ENCODE data around the gene SIN3B.

SIN3B gene

DNA sequence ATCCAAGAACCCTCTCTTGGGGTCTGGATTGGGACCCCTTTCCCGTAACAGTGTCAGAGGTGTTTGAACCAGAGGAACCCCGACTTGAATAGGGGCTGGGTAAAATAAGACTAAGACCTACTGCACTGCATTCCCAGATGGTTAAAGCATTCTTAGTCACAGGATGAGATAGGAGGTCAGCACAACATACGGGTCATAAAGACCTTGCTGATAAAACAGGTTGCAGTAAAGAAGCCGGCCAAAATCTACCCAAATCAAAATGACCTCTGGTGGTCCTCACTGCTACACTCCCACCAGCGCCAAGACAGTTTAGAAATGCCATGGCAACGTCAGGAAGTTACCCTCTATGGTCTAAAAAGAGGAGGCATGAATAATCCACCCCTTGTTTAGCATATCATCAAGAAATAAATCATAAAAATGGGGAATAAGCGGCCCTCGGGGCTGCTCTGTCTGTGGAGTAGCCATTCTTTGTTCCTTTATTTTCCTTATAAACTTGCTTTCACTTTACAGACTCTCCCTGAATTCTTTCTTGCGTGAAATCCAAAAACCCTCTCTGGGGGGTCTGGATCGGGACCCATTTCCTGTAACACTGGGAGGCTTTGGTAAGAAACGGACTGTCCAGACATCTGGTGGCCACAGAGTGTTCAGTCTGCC, 4.4 kb upstream of the SIN3B start:
- DNase-seq, result no peak

DNA sequence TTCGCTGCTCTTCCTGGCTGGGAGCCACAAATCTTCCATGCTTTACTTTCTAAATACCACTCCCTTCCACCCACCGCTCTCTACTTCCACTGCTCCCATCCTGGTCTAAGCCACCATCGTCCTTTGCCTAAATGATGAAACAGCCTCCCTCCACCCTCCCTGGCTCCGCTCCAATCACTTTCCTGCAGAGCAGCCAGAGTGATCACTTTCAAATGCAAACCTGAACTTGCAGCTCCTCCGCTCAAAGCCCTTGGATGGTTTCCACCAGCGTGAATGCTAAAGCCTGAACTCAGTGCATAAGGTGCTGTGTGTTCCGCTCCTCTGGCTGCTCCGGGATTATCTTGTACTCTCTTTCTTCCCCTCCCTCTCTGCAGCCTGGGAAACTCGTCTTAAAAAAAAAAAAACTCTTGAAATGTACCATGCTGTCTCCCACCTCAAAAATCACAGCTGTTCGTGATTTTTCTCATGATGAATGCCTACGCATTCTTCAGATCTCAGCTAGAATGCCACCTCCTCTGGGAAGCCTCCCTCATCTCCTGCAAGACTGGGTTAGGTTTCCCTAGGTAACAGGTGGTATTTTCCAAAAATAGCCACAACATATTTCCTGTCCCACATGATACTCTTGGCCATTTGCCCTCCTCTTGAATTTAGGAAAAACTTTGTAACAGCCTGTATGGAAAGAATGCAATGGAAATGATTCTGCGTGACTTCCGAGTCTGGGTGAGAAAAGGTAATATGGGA, 3.7 kb upstream of the SIN3B start:
- no peak for DNase-seq

DNA sequence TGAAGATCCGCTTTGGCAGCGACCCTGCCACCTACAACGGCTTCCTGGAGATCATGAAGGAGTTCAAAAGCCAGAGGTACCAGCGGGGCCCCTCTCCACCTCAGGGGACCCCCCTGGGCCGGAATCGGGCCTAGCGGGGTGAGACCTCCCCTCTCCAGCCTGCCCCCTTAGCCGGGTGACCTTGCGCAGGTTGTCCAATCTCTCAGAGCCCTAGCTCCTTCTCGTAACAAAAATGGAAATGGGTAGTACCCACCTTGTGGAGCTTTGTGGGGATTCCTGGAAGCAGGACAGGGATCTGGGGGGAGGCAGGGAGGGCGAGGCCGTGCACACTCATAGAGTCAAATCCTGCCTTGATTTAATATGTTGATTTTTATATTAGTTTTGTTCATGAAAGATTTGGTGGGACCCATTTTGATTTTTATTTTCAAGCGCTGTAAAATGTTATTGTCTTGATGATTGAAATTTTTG, 658 bp downstream of the SIN3B start:
- DNase-seq, result no peak

DNA sequence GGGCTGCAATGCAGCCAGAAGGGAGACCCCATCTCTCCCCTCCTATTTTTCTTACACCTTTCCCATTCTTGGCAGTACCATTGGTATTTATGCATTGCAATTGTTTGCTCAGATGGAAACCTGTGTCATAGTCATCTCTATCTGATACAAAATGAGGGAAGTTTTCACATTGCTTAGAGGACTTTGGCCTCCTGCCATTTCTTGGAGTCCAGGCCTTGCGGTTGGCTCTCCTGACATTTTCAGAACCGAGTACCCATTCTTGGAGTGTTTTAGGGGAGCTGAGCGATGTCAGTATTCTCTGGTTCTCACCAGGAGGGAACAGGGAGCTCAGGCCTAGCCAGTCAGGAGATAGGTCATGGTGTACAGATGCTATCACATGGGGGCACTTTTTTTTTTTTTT, 1.5 kb downstream of the SIN3B start:
- DNase-seq, result no peak

DNA sequence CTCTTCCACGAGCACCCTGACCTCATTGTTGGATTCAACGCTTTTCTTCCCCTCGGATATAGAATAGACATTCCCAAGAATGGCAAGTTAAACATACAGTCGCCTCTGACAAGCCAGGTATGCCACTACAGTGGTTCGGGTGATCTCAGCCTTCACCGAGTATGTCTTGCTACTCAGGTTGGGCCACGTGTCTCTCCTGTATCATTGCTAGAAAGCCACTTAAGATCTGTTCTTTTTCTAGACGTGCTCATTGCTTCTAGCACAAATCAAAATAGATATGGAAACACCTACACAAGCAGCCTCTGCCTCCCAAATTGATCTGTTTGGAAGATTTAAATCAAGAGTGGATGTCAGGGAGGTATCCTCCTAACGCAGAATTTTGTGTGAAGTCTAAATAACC, 2.3 kb downstream of the SIN3B start:
- no peak for DNase-seq

DNA sequence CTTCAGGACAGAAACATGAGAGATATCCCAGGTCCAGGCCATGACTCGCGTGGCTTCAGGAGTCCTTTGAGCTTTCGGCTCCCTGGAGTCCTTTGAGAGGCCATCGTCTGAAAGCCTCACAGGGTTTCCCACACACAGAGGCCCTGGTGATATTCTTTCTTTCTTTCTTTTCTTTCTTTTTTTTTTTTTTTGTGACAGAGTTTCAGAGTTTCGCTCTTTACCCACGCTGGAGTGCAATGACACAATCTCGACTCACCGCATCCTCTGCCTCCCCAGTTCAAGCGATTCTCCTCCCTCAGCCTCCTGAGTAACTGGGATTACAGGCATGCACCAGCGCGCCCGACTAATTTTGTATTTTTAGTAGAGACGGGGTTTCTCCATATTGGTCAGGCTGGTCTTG, 5.5 kb downstream of the SIN3B start:
- no peak for DNase-seq

DNA sequence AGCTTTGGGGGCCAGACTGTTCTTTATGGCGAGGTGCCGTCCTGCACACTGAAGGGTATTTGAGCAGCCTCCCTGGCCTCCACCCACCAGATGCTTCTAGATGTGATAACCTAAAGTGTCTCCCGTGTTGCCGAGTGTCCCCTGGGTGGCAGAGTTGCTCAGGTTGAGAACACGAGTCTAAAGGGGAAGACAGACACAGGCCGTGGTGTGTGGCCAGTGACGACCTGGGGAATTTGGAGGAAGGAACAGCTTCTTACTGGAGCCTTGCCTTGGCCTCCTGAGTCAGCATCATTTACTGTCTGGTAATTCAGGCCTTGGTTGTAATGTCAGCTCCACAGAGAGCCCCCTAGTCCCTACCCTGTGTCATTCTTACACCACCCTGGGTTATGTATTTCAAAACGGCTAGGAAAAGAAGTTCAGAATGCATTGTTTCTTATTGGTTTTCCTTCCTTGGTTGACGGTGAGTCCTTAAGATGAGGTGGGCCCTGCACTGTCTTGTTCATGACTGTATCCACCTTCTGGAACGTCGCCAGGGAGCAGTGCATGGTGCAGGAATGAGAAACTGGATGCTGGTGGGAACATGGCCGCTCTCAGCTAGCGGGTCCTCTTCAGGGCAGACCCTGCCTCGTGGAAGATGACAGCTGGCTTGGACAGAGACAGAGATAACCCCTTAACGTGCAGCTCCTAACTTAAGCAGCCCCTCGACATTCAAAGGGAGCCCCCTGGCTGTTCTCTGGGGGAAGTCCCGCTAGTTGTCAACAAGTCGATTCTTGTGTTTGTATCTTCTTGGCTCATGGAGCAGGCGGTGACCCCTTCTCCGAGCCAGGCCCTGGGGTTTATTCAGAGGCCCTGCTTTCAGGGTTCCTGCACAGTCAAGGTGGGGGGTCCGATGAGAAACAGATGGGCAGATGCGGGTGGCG, 7.2 kb downstream of the SIN3B start:
- DNase-seq, result no peak

DNA sequence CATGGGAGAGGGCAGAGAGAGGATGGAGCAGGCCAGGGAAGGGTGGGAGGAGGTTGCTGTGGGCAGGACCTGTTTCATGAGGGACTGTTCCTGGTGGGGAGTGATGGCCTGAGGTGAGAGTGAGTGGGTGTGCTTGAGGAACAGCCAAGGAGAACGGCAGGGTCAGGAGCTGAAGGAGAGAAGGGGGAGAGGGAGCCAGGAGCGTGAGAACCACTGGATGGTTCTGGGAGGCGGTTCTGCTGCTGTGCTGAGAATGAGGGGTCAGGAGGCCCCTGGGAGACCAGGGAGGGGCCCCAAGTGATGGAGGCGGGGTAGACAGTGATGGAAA, 7.8 kb downstream of the SIN3B start:
- no peak for DNase-seq

DNA sequence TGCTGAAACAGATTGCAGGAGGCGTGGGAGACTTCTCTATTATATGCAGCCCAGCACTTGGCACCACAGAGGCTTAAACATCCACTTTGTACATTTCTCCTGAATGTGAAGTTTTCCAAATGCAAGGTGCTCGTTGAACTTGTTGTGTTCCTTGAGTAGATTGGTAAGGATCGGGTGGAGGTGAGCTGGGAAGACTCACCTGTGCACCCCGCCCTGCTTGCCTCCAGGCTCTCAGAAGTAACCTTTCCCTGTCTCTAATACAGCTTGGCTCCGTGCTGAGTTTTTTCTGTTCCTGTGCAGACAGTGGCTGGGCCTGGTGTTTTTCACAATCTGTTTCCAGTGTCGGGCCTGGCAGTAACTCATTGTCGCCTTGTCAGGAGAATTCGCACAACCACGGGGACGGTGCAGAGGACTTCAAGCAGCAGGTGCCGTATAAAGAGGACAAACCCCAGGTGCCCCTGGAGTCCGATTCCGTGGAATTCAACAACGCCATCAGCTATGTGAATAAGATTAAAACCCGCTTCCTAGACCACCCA, 12.3 kb downstream of the SIN3B start:
- DNase-seq, result no peak

DNA sequence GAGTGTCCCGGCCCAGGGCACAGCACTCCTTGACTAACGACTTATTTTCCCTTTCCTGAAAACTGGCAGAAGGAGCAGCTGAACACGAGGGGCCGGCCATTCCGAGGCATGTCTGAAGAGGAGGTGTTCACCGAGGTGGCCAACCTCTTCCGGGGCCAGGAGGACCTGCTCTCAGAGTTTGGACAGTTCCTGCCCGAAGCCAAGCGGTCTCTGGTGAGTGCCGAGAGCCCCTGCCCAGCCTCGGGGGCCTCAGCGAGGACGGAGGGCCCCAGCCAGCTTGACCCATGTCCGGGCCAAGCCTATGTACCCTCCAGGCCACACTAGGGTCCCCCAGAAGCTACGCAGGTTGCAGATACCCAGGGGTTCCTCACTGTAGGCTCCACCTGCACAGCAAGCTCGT, 17.7 kb downstream of the SIN3B start:
- DNase-seq, result no peak

DNA sequence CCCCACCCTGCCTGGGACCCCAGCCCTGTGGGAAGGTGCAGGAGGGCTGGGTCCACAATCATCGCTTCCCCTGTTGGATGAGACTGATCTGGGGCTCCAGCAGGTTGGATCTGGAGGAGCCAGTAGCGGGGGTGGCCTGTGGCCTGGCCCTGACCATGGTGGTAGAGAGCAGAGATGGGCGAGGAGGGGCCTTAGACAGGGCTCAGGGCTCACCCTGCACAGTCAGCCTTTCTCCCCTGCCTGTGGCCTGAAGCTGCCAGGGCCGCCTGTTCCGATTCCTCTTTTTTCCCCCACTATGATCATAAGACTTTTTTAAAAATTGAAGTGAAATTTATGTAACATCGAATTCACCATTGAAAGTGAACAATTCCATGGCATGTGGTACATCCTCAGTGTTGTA, 18.2 kb downstream of the SIN3B start:
- no peak for DNase-seq

DNA sequence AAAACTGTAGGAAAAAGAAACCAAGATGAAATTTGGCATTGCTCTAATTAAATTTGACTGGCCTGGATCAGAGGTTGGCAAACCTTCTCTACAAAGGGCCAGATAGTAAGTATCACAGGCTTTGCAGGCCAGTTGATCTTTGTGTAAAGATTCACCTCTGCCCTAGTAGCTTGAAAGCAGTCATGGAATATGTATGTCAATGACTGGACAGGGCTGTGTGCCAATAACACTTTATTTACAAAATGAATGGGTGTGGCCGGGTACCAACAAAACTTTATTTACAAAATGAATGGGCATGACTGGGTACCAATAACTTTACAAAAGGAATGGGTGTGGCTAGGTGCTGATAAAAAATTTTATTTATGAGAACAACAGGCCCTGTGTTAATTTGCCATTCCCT, 20.0 kb downstream of the SIN3B start:
- DNase-seq, result no peak

DNA sequence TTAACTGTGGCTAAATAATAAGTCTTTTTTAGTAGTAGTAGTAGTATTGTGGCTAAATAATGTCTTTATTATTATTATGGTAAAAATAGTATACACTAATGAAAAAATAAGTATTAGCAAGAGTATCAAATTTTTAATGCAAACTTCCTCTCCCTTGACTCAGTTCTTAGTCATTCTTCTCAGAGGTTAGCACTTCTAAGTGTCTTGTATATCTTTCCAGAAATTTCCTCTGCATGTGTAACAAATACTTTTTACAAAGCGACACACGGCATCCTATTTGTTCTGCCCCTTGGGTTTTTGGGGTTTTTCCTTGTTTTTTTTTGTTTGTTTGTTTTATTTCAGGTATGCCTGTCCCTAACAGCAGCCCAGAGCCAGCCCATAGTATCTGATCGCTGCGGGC, 20.9 kb downstream of the SIN3B start:
- DNase-seq, result no peak

DNA sequence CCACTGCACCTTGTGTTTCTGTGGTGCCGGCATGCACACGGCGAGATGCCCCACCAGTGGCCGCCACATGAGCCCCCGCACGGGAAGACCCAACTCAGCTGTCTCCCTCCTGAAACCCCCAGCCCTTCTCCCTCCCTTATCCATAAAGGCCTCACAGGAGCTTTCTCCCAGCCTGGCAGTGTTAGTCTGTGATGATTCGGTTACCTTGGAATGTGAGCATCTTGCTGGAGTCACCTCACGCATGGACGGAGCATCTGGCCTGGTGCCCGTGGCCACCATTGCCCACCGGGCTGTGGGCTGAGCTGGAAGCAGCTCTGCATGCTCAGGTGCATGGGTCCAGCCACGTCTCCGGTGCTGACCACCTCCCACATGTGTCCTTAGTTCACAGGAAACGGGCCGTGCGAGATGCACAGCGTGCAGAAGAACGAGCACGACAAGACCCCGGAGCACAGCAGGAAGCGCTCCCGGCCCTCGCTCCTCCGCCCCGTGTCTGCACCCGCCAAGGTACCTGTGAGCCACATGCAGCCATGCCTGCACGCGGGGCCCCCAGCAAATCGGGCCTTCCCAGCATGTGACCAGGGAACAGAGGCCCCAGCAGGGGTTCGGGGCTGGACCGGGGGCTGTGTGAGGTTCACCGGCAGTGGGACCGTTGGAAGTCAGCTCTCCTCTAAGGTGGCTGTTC, 22.0 kb downstream of the SIN3B start:
- DNase-seq, result no peak

DNA sequence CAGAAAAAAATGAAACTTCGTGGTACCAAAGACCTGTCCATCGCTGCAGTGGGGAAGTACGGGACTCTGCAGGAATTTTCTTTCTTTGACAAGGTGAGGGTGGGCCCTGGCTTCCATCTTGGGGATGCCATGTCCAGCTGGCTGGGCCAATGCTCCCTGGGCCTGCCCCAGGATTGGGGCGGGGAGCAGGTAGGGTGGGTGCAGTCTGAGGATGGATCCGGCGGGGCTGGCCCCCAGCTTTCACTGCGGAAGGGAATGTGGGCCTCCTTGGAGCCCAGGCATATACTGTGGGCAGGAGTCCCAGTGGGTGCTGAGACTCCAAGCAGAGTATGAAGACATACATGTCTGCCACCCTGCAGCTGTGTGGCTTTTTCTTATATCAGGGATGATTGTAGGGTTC, 23.9 kb downstream of the SIN3B start:
- DNase-seq, result no peak

DNA sequence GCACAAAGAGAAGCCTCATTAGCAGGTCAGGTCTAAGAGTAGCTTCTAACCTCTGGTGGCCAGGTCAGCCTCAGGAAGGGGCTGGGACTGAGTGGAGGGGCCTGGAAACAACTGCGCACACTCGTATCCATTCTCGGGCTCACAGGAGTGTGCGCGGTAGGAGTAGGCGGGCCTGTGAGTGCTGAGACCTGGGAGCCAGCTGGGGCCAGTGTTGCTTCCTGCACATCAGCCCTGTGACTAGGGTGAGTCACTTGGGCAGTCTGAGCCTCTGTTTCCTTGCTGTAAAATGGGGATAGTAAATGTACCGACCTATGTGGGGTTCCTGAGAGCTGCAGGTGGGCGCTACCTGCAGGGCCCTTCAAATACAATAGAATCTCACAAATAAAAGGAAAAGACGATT, 26.9 kb downstream of the SIN3B start:
- DNase-seq, result no peak

DNA sequence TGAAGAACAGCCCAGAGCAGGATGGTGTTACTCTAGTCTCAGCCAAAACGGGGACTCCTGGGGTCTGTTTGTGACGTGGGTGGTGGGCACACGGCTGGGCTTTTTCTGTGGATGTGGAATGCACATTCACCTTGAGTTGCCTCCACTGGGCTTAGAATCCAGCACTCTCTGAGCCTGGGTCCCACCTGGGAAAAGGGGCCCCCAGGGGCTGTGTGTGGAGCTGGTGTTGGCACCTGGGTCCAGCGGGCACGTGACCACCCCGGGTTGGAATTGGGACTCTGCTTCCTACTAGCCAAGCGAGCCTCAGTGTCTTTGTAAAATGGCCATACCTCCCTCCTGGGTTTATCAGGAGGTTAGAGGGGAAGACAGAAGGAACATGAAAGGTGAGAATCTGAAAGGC, 30.4 kb downstream of the SIN3B start:
- DNase-seq, result no peak

DNA sequence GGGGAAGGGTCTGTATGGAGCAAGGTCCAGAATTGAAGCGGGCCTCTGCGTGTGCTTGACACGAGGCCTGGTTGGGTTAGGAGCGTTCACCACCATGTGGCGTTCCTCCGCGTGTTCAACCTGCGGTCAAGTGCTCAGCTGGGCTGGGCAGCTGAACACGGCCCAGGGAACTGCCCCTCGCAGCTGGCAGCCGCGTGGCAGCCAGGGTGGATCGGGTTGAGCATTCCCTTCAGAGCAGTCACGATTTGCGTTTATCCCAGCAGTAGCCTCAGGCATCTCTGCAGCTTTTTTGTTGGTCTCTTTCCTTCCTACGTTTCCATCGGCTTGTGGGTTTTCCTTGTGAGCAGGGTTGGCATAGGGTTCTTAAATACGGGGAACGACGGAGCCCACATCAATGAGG, 30.9 kb downstream of the SIN3B start:
- DNase-seq, result no peak

DNA sequence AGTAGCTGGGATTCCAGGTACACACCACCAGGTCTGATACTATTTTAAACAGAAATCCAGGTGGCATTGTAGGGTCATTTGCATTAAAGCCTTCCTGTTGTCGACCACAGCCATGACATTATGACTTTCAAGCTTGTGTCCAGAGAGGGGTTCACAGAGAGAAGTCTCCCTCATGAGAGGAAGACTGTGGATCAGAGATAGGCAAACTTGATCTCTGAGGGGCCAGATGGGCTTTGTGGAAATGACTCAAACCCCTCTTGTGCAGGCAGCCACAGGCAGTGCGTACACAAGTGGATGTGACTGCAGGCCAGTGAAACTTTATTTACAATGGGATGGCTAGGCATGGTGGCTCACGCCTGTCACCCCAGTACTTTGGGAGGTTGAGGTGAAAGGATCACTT, 31.8 kb downstream of the SIN3B start:
- no peak for DNase-seq

DNA sequence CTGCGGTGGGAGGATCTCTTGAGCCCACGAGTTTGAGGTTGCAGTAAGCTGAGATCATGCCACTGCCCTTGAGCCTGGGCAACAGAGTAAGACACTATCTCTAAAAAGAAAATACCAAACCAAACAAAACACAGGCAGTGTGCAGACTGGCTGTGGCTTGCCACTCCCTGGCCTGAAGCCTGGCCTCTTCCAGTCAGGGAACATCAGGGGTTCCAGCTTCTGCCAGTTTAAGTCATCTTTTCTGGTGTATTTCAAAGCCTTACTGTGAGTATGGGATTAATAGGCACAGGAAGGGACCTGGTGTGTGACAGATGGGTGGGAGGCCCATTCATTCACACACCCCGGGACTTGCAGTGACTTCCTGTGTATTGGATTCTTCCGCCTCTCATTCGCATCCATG, 32.6 kb downstream of the SIN3B start:
- no peak for DNase-seq

DNA sequence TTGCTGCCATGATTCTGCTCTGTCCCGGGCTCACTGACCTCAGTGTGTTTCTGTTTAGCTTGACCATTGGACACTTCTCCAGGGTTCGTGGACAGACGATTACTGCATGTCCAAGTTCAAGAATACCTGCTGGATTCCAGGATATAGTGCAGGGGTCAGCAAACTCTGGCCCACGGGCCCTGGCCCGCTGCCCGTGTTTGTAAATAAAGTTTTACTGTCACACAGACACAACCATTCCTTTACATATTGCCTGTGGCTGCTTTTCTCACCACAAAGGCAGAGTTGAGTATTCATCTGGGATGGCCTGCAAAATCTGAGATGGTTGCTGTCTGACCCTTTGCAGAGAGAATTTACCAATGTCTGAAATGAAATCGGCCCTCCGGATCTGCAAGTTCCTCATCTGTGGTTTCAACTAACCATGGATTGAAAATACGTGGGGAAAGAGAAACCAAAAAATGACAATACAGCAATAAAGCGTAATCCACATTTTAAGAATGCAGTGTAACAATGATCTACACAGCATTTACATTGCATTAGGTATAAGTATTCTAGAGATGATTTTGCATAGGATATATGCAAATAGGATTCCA, 33.7 kb downstream of the SIN3B start:
- DNase-seq, result no peak

DNA sequence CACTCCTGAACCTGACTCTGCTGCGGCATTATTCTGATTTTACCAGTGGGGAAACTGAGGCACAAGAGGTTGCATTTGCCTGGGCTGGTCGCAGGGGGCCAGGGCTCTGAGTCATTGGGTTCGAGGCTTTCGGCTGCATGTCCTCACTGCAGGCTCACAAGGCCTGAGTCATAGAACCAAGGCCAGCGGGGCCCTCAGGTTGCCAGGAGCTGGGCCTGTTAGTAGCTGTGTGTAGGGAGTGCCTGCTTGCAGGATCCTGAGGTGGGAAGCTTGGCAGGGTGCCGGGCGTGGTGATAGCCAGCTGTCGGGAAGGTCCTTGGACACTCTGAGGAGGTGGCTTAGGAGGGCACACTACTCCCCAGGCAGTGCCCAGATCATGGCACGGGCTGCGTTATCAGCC, 38.0 kb downstream of the SIN3B start:
- DNase-seq, result no peak

Data from activated T-cell treated with anti-CD3 and anti-CD28 coated beads, Interleukin-2, amount 50 U/mL, for 1 hour (primary cell).